Left ventricle myocardium superior (tissue), 1 donor: ENCODE data around the gene PIEZO2. TPM values are rescaled to one million over a fixed set of nuclear protein-coding genes. Genes with fewer than 3 reads are reported as not detected.
"Not testable (repeated sequence)": the region's sequence is repeated elsewhere in the genome, so short reads cannot be mapped to it uniquely, and the experiment has no call there.

Experiments used
- ATAC-seq: fragments of 200-7000 bp; cut with Tn5 transposase; one replicate; pipeline ENCODE4 v1.9.1; 2020; ENCODE audit warnings: mild to moderate bottlenecking, moderate library complexity
- DNase-seq: peaks from one replicate; pipeline ENCODE4 v3.0.0-alpha.2; 2020
- intact Hi-C: fragments of 100-400 bp; cut with micrococcal nuclease; formaldehyde crosslinking; loops from one replicate; pipeline ENCODE4 v1.11.0; 2022
- total RNA-seq: library from RNA; stranded (reverse); fragmentation: NEBNext Ultra II Directional; extraction: Animal tissue kit (Norgen Biotek cat#: 25700); gene quantifications from one replicate; pipeline ENCODE4 v1.2.1, GENCODE V29; 2021
- donor health status: DM: no; HTN: yes; CAD: no; lungs with severe emphysema.

Gene PIEZO2
- total RNA-seq, 1 donor from 2014 or later = 1.1 TPM

DNA sequence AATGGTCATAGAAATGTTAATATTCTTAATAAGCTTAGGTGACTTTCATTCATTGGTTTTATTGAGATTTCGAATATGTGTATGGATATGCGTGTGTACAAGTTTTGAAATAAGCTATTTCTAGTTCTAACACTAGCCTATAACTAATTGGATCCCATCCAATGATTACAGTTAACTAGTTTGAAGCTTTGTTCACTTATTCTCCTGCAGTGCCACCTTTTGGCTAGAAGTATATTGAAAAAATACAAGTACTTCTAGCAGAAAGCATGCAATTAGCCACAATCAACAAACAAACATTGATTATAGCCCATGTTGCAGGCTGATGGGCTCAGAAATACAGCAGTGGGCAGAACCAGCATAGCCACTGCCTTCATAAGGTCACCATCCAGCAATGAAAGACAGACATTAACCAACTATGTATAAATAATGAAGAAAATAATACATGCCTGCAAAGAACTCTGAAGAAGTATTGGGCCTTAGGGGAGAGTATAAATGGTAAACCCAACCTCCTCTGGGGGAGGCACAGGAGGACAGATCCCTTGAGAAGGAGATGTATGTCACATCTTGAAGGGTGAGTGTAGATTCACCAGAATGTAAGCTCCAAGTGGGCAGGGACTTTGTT, 5.1 kb upstream of the PIEZO2 start:
- intact Hi-C loops = loop anchor here (5.0 kb wide), 1 partner anchor 592 kb away; no protein-coding TSS in a partner anchor
- ATAC-seq = no peak
- no peak for DNase-seq

DNA sequence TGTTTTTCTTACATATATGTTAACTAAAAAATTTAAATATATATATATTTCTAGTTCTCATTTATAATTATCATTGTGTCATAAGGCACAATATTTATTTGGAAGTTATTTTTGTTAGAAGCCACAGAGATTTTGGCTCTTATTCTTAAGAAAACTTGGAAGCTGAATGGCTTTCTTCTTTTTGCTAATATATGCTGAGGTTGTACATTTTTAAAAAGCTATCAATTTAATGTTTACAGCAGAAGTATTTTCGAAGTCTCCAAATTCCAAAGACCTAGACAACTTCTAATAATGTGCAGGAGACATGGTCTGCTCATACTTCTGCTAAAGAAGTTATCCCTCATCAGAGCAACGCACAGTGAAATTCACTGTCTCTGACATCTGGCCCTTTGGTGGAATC, 3.7 kb upstream of the PIEZO2 start:
- DNase-seq (no peak), ATAC-seq (no peak)
- intact Hi-C loops = loop anchor here (5.0 kb wide), 1 partner anchor 591 kb away; no protein-coding TSS in a partner anchor

- DNase-seq (no peak), ATAC-seq (no peak)
- intact Hi-C loops = loop anchor here (5.0 kb wide), 1 partner anchor 588 kb away; no protein-coding TSS in a partner anchor
Observed at GRCh38 chr18:11150271-11150615, 874 bp upstream of the PIEZO2 start.

DNA sequence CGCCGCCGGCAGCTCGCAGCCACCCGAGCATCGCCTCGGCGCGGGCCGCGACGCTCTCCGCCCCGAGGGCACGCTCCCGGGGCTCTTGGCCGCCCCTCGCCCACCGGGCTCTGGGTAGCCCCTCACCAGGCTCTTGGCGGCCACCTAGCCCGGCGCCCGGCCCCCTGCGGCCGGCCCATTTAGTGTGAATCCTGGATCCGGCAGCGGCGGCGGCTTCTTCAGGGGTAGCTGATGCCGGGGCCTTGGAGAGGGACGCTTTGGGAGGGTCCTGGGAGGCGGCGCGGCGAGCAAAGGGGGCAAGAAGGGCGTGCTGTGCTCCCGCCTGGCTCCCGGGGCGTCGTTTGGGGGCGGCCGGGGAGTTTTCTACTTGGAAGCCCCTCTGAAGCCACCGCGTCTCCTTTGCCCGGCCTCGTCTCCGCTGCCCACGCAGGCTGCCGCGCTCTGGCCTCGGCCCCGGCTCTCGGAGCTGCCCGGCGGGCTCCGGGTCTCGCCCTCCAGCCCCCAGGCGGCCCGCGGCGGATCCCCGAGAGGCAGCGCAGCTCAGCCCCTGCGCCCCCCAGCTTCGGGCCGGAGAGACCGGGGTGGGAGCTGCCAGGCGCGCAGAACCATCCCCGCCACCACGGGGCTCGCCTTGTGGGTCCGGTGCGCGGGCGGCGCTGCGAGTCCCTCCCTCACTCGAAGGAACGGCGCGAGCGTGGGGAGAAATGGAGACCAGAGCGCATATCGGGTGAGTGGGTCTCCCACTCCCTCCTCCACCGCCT, 509 bp downstream of the PIEZO2 start:
- ATAC-seq (no peak), DNase-seq (no peak)
- intact Hi-C loops = no loop called here

- no peak for DNase-seq
- ATAC-seq = no peak
- intact Hi-C loops = no loop called here
Observed at GRCh38 chr18:11147962-11148679, 1.2 kb downstream of the PIEZO2 start.

GRCh38 chr18:11147371-11147951, 1.9 kb downstream of the PIEZO2 start:
- no peak for DNase-seq
- intact Hi-C loops = no loop called here
- ATAC-seq = no peak

- DNase-seq = no peak
- intact Hi-C loops = no loop called here
- ATAC-seq = no peak
Observed at GRCh38 chr18:11146947-11147345, 2.4 kb downstream of the PIEZO2 start.

DNA sequence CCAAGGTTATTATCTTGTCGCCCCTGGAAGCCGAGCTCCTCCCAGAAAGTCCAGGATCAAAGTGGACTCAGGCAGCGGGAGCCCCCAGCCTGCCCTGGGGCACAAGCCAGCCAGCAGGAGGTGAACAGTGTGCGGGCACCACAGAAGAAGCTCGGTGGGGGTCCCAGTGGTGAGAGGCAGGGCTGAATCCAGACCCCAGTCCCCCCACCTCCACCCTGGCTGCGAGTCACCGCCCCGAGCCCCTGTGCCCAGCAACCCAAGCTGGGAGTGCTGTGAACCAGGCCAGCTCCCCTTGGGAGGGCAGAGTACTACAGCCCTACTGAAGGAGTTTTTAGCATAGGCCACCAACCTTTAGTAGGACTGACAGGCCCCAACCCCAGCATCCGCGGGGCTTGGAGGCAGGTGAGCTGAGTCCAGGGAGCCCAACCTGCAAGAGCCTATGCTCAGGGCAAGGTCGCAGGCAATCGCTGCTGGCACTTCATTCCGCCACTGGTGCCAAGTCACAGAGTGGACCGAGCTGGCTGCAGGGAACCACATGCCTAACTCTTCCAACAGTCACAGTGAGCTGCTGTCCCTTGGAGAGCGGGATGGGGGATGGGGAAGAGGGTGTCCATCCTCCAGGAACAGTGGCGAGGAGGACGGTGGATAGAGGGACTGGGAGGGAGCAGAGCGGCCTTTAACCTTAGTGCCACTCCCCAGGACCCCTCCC, 3.0 kb downstream of the PIEZO2 start:
- intact Hi-C loops = no loop called here
- DNase-seq = peak; percentile 74
- ATAC-seq = peak; percentile 95

- DNase-seq (no peak), ATAC-seq (no peak)
- intact Hi-C loops = no loop called here
Observed at GRCh38 chr18:11145413-11146191, 3.8 kb downstream of the PIEZO2 start.

- intact Hi-C loops = no loop called here
- DNase-seq (no peak), ATAC-seq (no peak)
Observed at GRCh38 chr18:11137400-11137799, 12.0 kb downstream of the PIEZO2 start.

- DNase-seq (no peak), ATAC-seq (no peak)
- intact Hi-C loops = no loop called here
Observed at GRCh38 chr18:11136241-11136640, 13.1 kb downstream of the PIEZO2 start.

DNA sequence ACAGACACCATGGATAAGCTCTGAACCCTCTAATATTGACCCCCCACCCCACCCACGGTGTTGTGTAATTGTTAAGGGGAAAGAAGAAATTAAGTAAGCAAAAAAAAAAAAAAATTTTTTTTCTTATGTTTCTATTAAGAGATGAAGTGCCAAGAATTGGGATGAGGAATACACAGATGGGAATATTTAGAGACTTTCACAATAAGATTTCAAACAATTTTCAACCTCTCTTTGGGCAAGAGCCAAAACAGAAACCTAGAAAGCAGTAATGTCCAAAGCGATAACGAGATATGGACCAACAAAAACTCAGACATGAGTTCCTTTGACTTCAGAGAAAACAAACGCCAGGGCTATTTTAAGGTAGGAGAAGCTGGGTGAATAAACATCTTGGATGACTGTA, 14.4 kb downstream of the PIEZO2 start:
- no peak for ATAC-seq
- DNase-seq = no peak
- intact Hi-C loops = no loop called here

GRCh38 chr18:11129059-11129458, 20.3 kb downstream of the PIEZO2 start:
- intact Hi-C loops, ATAC-seq, DNase-seq: not testable (repeated sequence)

GRCh38 chr18:11125492-11126315, 23.7 kb downstream of the PIEZO2 start:
- intact Hi-C loops = no loop called here
- ATAC-seq (peak; percentile 36), DNase-seq (no peak)

DNA sequence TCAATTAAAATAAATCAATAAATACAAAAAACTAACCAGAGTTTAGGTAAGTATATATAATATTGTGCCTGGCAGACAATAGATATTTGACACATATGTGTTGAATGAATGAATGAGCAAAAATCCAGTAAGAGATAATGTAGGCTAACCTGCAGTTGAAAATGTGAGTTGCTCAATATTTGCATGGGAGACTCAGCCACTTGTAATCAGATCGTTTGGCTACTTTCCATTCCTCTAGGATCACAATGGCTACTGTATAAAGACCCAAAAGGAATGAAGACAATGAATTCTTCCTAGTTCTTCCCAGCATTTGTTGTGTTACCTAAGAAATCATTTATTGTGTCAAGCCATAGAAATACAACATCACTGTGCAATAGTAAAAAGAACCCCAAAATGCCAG, 25.3 kb downstream of the PIEZO2 start:
- intact Hi-C loops = no loop called here
- DNase-seq (no peak), ATAC-seq (no peak)

DNA sequence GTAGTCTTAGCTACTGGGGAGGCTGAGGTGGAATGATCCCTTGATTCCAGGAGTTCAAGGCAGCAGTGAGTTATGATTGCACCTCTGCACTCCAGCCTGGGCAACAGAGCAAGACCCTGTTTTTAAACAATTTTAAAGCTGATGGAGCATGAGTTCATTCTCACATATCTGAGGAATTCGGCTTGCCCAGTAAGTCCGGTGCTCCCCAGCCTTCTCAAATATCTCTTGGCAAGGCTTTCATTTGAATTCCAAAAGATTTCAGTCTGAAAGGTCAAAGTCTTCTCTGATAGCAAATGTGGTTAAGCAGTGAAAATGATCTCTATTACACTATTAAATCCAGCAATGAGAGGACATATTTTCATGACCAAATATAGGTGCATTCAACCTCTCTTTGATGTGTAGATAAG, 27.9 kb downstream of the PIEZO2 start:
- DNase-seq (no peak), ATAC-seq (no peak)
- intact Hi-C loops = no loop called here

- no peak for DNase-seq
- intact Hi-C loops = no loop called here
- no peak for ATAC-seq
Observed at GRCh38 chr18:11119959-11120587, 29.3 kb downstream of the PIEZO2 start.
